Fibroblast of lung (primary cell): ENCODE results near the gene ZNF425.

Experiments
- CTCF ChIP-seq, 2 donors: IDR thresholded peaks in 1 of 2; conservative IDR thresholded peaks in 1 of 2; 1 replicate in 1 of 2; 2 replicates in 1 of 2; pipeline ENCODE4 v1.5.1; 2011 to 2012; ENCODE audit warnings: low read length in 2 of 2, control low read depth in 1 of 2, inconsistent platforms in 1 of 2, low read depth in 1 of 2, mild to moderate bottlenecking in 1 of 2
- EZH2 ChIP-seq: IDR thresholded peaks from 2 replicates; pipeline ENCODE4 v1.5.1; 2012; ENCODE audit warnings: low read length, control low read depth, mild to moderate bottlenecking; ENCODE audit errors: missing control alignments

GRCh38 chr7:149126662-149127266 lies 640 bp upstream of the ZNF425 start:
- no peak for TF ChIP-seq CTCF (conservative IDR thresholded peaks at IDR 0.05 in 1 of 2, IDR thresholded peaks at IDR 0.05 in 1 of 2; ENCODE audit: low read depth in 1 of 2, low read length in 2 of 2)
- TF ChIP-seq EZH2: no peak
